ENCODE data around the gene UQCRC1.
A peak's percentile ranks its signal among the peaks of the same experiment; 100 is the strongest.

UQCRC1 gene

GRCh38 chr3:48572517-48572916 lies 36.9 kb downstream of the UQCRC1 start:
- DNase-seq (ENCODE audit: low spot score): no peak

- DNase-seq (ENCODE audit: low spot score): no peak
Measured at GRCh38 chr3:48571938-48572337, 37.5 kb downstream of the UQCRC1 start.

- no peak for DNase-seq (ENCODE audit: low spot score)
Measured at GRCh38 chr3:48569808-48570450, 39.5 kb downstream of the UQCRC1 start.

GRCh38 chr3:48569400-48569799 lies 40.0 kb downstream of the UQCRC1 start:
- DNase-seq (ENCODE audit: low spot score): no peak

- DNase-seq (ENCODE audit: low spot score): no peak
Measured at GRCh38 chr3:48568476-48568875, 41.0 kb downstream of the UQCRC1 start.

- DNase-seq (ENCODE audit: low spot score): no peak
Measured at GRCh38 chr3:48567500-48567899, 41.9 kb downstream of the UQCRC1 start.

- no peak for DNase-seq (ENCODE audit: low spot score)
Measured at GRCh38 chr3:48567090-48567489, 42.4 kb downstream of the UQCRC1 start.

- no peak for DNase-seq (ENCODE audit: low spot score)
Measured at GRCh38 chr3:48566401-48566760, 43.1 kb downstream of the UQCRC1 start.

GRCh38 chr3:48565591-48566400 lies 43.6 kb downstream of the UQCRC1 start:
- no peak for DNase-seq (ENCODE audit: low spot score)

- DNase-seq (ENCODE audit: low spot score): no peak
Measured at GRCh38 chr3:48565186-48565585, 44.3 kb downstream of the UQCRC1 start.

GRCh38 chr3:48564667-48565066 lies 44.8 kb downstream of the UQCRC1 start:
- DNase-seq (ENCODE audit: low spot score): no peak

- DNase-seq (ENCODE audit: low spot score): no peak
Measured at GRCh38 chr3:48564022-48564421, 45.4 kb downstream of the UQCRC1 start.

GRCh38 chr3:48563382-48563918 lies 46.0 kb downstream of the UQCRC1 start, which contains the start of gene UCN2:
TSS of gene UCN2 (minus strand) at chr3:48563781. CDS start at chr3:48563124, 657 bp downstream.
- DNase-seq (ENCODE audit: low spot score): no peak

- no peak for DNase-seq (ENCODE audit: low spot score)
Measured at GRCh38 chr3:48562367-48563095, 46.9 kb downstream of the UQCRC1 start.

- DNase-seq (ENCODE audit: low spot score): peak; percentile 90
Measured at GRCh38 chr3:48561045-48561736, 48.3 kb downstream of the UQCRC1 start.

GRCh38 chr3:48560648-48561018 lies 48.8 kb downstream of the UQCRC1 start:
- DNase-seq (ENCODE audit: low spot score): peak; percentile 13

GRCh38 chr3:48558493-48559134 lies 50.8 kb downstream of the UQCRC1 start:
- DNase-seq (ENCODE audit: low spot score): no peak

- DNase-seq (ENCODE audit: low spot score): peak; percentile 99
Measured at GRCh38 chr3:48556796-48557626, 52.4 kb downstream of the UQCRC1 start, which contains the start of gene PFKFB4. TSS of gene PFKFB4 (minus strand) at chr3:48556803. CDS start at chr3:48556777, 26 bp downstream.

GRCh38 chr3:48555949-48556795 lies 53.3 kb downstream of the UQCRC1 start:
- DNase-seq (ENCODE audit: low spot score): no peak

Measured in iPS-NIHi11 (cell line).